GM21526 (cell line): ENCODE results near the gene BRF1.

Source experiments
- ATAC-seq: cut with Tn5 transposase; IDR thresholded peaks from one replicate; pipeline ENCODE4 v1.9.1; 2021; ENCODE audit warnings: moderate library complexity; ENCODE audit not compliant: unreplicated experiment, low FRiP score

BRF1 gene

GRCh38 chr14:105200641-105201040 lies 100.2 kb downstream of the BRF1 start:
- ATAC-seq = no peak

- no peak for ATAC-seq
Observed at GRCh38 chr14:105200074-105200473, 100.7 kb downstream of the BRF1 start.

GRCh38 chr14:105199093-105199492 lies 101.7 kb downstream of the BRF1 start:
- no peak for ATAC-seq

- ATAC-seq = no peak
Observed at GRCh38 chr14:105198588-105198987, 102.2 kb downstream of the BRF1 start.

- no peak for ATAC-seq
Observed at GRCh38 chr14:105197211-105197641, 103.6 kb downstream of the BRF1 start.

GRCh38 chr14:105196265-105196960 lies 104.4 kb downstream of the BRF1 start:
- no peak for ATAC-seq

GRCh38 chr14:105195522-105196264 lies 105.1 kb downstream of the BRF1 start:
- ATAC-seq = no peak

- ATAC-seq = no peak
Observed at GRCh38 chr14:105195051-105195450, 105.8 kb downstream of the BRF1 start.

GRCh38 chr14:105193916-105194782 lies 106.7 kb downstream of the BRF1 start:
- no peak for ATAC-seq

- ATAC-seq = no peak
Observed at GRCh38 chr14:105192866-105193731, 107.7 kb downstream of the BRF1 start.

GRCh38 chr14:105187935-105188524 lies 112.8 kb downstream of the BRF1 start:
- ATAC-seq = no peak

GRCh38 chr14:105187116-105187515 lies 113.7 kb downstream of the BRF1 start:
- no peak for ATAC-seq

GRCh38 chr14:105185973-105186372 lies 114.8 kb downstream of the BRF1 start:
- ATAC-seq = no peak

GRCh38 chr14:105185001-105185400 lies 115.8 kb downstream of the BRF1 start:
- no peak for ATAC-seq

GRCh38 chr14:105184461-105184860 lies 116.3 kb downstream of the BRF1 start:
- no peak for ATAC-seq

- no peak for ATAC-seq
Observed at GRCh38 chr14:105182296-105183020, 118.3 kb downstream of the BRF1 start.

GRCh38 chr14:105181549-105182295 lies 119.1 kb downstream of the BRF1 start:
- ATAC-seq = no peak
